Mesodermal cell (in vitro differentiated cells): ENCODE measurements around the gene FAM177B.
"Not testable (repeated sequence)": the region's sequence is repeated elsewhere in the genome, so short reads cannot be mapped to it uniquely, and the experiment has no call there.

Experiments
- H3K27ac ChIP-seq: 2 replicates; pipeline ENCODE4 v1.7.0; 2013; ENCODE audit warnings: mild to moderate bottlenecking, low read depth, low read length, moderate library complexity; ENCODE audit not compliant: severe bottlenecking
- H3K36me3 ChIP-seq: 2 replicates; pipeline ENCODE4 v1.7.1; 2013; ENCODE audit warnings: mild to moderate bottlenecking, low read length, moderate library complexity; ENCODE audit not compliant: control insufficient read depth, insufficient read depth
- H3K4me1 ChIP-seq: one replicate; pipeline ENCODE4 v1.7.1; 2013; ENCODE audit warnings: mild to moderate bottlenecking, low read length; ENCODE audit not compliant: insufficient read depth, control insufficient read depth, poor library complexity, severe bottlenecking
- H3K4me3 ChIP-seq: 2 replicates; pipeline ENCODE4 v1.7.0; 2013; ENCODE audit warnings: low read length, control low read depth, mild to moderate bottlenecking; ENCODE audit not compliant: insufficient read depth, poor library complexity, severe bottlenecking; ENCODE audit errors: extremely low read depth
- H3K9me3 ChIP-seq: 2 replicates; pipeline ENCODE4 v1.7.1; 2013; ENCODE audit warnings: mild to moderate bottlenecking, low read length, moderate library complexity; ENCODE audit not compliant: control insufficient read depth
- WGBS, 2 experiments: methylation state at CpG; one replicate each; pipeline ENCODE4 v1.1.5; 2013; ENCODE audit warnings: missing lambda C conversion rate in 2 of 2; ENCODE audit not compliant: insufficient coverage in 2 of 2; 5-methylcytosine and 5-hydroxymethylcytosine counted together

FAM177B gene

DNA sequence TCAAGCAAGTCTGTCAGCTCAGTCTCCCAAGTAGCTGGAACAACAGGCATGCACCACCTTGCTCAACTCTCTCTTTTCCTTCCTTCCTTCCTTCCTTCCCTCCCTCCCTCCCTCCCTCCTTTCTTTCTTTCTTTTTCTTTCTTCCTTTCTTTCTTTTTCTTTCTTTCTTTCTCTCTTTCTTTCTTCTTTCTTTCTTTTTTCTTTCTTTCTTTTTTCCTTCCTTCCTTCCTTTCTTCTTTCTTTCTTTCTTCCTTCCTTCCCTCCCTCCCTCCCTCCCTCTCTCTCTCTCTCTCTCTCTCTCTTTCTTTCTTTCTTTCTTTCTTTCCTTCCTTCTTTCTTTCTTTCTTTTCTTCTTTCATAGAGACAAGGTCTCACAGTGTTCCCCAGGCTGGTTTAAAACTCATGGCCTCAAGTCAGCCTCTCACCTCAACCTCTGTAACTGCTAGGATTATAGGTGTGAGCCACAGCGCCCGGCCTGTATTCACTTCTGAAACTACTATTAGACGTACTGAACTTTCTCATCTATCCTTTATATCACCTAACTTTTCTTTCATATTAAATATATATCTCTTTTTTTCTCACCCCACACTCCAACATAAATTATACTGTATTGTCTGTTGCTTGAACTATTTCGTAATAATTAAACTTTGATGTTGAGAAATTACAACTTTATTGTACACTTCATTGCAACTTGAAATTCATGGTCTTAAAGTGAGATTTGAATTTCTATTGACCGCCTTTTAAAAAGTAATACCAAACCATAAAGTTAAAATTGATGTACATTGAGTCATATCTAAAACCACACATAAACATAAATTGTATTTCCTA lies 4.8 kb downstream of the FAM177B start:
- H3K36me3 ChIP-seq, H3K4me3 ChIP-seq, H3K4me1 ChIP-seq, H3K9me3 ChIP-seq, H3K27ac ChIP-seq: not testable (repeated sequence)
- 86% methylated on average over 3 of the region's 5 CpGs; no CpG with 5 or more reads in 1 of the 2 experiments for WGBS, 2 experiments

DNA sequence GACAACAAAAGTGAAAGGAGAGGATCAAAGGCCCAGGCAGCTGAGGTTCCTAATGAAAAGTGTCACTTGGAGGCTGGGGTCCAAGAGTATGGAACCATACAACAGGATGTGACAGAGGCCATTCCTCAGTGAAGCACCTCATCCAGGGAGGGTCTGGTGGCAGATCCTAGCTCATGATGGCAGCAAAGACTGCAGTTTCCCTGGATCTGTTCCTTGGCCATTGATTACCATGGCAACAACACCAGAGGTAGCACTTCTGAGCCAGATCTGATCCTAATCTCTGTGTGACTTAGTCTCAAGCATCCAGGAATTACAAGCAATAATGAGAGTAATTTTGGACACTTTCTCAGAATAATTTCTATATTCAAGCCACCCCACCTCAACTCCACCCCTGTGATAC lies 12.9 kb downstream of the FAM177B start:
- no peaks in the 10 kb centered on the region for H3K36me3 ChIP-seq
- no peak overlapping the region for H3K4me3 ChIP-seq
- H3K4me1 ChIP-seq: no peaks in the 10 kb centered on the region
- H3K9me3 ChIP-seq: no peaks in the 10 kb centered on the region
- H3K27ac ChIP-seq: no peak overlapping the region

DNA sequence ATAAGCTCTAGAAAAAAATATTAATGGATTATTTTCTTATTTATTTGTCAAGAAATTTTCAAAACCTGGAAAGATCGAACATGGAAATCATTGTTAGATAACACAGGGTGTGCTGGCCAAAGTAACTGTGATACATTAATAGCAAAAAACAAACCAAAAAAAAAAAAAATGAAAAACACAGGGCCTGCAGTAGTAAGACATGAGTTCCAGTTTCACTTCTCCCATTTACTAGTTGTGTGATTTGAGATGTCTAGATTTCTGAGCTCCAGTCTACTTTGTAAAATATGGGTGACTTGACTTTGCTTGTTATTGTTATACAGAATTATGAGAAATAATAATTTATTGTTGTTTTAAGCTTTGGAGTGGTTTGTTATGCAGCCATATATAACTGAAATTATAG lies 13.6 kb downstream of the FAM177B start:
- Histone ChIP-seq H3K27ac (no peak overlapping the region), H3K9me3 (no peaks in the 10 kb centered on the region), H3K4me1 (no peaks in the 10 kb centered on the region), H3K36me3 (no peaks in the 10 kb centered on the region), H3K4me3 (no peak overlapping the region)
- no CpG with 5 or more reads among the region's 1 CpG for WGBS, 2 experiments

DNA sequence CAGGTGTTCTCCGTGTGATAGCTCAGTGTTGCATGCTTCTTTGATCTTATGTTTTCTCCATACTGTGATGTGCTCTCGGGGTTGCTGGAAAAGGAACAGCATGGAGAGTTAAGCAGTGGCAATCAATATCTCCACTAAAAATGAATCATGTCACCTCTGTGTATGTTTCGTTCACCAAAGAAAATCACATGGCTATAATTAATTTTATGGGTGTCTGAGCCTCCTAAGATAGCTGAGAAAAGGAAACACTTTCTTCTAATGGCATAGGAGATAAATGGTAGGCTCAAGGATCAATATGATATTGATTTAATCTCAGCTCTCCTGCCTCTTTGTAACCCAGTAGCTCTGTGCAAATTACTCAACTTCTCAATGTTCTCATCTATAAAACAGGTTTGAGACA lies 14.3 kb downstream of the FAM177B start:
- WGBS, 2 experiments: 100% methylated on average over 1 of the region's 3 CpGs; no CpG with 5 or more reads in 1 of the 2 experiments
- no peaks in the 10 kb centered on the region for H3K9me3 ChIP-seq
- H3K4me3 ChIP-seq: no peak overlapping the region
- H3K36me3 ChIP-seq: no peaks in the 10 kb centered on the region
- no peaks in the 10 kb centered on the region for H3K4me1 ChIP-seq
- H3K27ac ChIP-seq: no peak overlapping the region

DNA sequence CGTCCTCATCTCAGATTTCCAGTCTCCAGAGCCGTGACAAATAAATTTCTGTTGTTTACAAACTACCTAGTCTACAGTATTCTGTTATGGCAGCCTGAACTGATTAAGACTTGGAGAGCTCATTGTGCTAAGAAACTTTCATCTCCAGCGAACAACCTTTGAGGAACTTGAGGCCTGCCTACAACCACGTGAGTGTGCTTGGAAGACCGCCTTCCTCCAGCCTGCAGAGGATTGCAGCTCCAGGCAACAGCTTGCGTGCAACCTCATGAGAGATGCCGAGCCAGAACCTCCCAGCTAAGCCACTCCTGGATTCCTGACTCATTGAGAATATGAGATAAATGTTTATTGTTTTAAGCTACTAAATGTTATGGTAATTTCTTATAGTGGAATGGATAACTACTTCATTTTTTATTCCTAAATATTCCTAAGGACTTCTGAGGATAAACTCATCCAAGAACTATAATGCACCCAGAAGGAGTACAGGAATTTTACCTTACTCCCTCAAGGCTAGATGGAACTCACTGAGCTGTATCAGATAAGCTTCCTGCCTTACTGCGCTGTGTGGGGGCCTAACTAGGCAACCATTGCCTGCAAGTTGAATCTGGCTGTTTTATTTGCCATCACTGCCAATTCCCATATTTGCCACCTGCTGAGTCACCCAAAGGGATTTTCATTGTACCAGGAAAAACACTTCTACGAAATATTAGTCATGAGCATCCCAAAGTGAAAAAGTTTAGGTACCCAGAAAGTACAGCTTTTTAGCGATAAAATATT lies 17.6 kb downstream of the FAM177B start:
- no peaks in the 10 kb centered on the region for H3K4me1 ChIP-seq
- no peak overlapping the region for H3K27ac ChIP-seq
- 92 to 98% methylated on average over 6 to 7 of the region's 10 CpGs for WGBS, 2 experiments
- no peaks in the 10 kb centered on the region for H3K36me3 ChIP-seq
- H3K9me3 ChIP-seq: no peaks in the 10 kb centered on the region
- H3K4me3 ChIP-seq: no peak overlapping the region

DNA sequence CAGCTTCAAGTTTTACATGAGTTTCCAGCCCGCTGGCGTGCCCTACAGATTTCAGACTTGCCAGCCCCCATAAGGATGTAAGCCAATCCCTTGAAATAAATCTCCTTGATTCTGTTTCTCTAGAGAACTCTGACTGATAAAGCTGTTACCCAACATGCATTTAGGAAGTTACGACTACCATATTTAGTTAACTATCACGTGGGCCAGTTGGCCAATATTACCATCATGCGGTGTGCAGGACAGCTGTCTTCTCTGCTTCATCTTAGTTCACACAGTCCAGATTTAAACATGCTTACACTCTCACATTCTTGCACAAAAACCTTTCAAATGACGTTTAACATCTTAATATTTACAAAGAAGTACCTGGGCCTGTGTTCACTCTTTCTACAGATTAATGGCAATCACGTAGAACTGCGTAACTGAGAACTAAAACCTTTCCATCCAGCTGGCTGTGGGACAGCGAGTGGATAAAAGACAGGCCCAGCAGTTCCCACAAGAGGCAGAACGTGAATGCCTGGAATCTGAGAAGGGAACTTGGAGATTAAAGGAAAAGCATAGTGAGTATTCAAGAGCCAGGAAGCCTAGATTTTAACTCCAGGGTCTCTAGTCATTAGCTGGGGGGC lies 20.8 kb downstream of the FAM177B start:
- Histone ChIP-seq H3K4me1 (no peaks in the 10 kb centered on the region), H3K36me3 (no peaks in the 10 kb centered on the region), H3K9me3 (no peaks in the 10 kb centered on the region), H3K4me3 (no peak overlapping the region), H3K27ac (no peak overlapping the region)
- WGBS, 2 experiments: 76 to 83% methylated on average over 7 to 10 of the region's 10 CpGs

DNA sequence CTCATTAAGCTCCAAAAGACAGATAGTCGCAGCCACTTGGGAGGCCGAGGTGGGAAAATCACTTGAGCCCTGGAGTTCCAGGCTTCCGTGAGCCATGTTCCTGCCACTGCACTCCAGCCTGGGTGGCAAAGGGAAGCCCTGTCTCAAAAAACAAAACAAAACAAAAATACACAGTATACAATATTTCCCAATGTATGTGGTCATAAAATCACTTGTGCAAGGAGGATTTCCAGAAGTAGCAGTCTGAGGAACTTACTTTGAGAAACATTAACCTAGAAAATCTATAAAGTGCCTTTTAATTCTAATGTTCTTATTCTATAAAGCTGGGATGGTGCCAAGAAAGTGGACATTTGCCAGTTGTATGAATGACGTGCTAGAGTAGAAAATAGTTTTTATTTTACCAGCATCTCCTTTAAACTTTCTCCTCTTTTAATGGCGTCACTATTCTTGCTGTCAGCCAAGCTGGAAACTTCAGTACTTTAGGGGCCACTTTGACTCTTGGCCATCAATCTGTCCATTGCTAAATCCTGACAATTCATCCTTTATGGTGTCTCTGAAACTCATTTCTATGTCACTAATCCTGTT lies 22.5 kb downstream of the FAM177B start:
- no peak overlapping the region for H3K4me3 ChIP-seq
- no peaks in the 10 kb centered on the region for H3K36me3 ChIP-seq
- 93 to 94% methylated on average over 4 of the region's 5 CpGs for WGBS, 2 experiments
- no peaks in the 10 kb centered on the region for H3K4me1 ChIP-seq
- H3K9me3 ChIP-seq: no peaks in the 10 kb centered on the region
- no peak overlapping the region for H3K27ac ChIP-seq

DNA sequence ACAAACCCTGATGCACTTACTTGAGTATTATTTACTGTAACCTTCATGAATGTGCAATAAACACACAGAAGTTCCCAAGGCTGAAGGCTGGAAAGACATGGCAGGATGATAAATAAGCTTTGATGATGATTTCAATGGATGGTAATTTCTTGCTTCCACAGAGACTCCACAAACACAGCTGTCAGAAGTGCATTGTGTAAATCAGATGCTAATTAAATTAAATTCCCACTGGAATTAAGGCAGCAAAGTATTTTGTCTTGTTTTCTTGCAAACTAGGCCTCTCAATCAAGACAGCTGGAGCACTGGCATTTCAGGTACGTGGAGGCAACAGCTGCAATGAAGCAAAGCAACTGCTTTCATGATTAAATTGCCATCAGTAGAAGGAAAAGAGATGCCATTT lies 24.1 kb downstream of the FAM177B start:
- no peaks in the 10 kb centered on the region for H3K9me3 ChIP-seq
- no peak overlapping the region for H3K4me3 ChIP-seq
- no peaks in the 10 kb centered on the region for H3K36me3 ChIP-seq
- H3K27ac ChIP-seq: no peak overlapping the region
- WGBS, 2 experiments: 86% methylated on average over 1 of the region's 1 CpG; no CpG with 5 or more reads in 1 of the 2 experiments
- no peaks in the 10 kb centered on the region for H3K4me1 ChIP-seq

DNA sequence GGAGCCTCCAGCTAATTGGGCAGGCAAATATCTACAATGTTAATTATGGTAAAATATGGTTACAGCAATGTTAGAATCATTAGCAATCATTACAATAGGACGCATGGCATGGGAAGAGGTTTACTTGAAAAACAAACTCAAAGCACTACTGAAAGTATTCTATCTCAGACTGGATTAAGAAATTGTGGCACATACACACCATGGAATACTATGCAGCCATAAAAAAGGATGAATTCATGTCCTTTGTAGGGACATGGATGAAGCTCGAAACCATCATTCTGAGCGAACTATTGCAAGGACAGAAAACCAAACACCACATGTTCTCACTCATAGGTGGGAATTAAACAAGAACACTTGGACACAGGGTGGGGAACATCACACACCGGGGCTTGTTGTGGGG lies 25.2 kb downstream of the FAM177B start:
- H3K4me1 ChIP-seq, H3K36me3 ChIP-seq, H3K9me3 ChIP-seq, H3K4me3 ChIP-seq, H3K27ac ChIP-seq: not testable (repeated sequence)
- no CpG with 5 or more reads among the region's 4 CpGs for WGBS, 2 experiments

DNA sequence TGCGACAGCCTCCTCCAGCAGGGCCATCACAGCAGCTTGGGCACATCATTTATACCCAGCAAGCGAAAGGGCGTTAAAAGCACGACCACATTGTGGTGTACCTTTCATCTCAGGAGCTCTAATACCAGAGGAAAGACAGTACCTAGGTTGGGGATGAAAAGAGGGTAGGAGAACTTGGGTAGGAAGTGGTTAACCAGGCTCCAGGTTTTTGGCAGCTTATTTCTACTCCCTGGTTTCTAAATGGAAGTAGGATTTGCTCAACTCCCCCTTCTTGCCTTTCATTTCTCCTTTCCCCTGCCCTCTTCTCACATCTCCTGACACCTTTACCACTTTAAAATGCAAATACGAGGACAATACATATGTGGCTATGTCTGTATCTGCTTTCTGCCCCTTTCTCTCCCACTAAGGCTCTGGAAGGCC lies 30.2 kb downstream of the FAM177B start:
- H3K4me1 ChIP-seq: no peaks in the 10 kb centered on the region
- no peaks in the 10 kb centered on the region for H3K36me3 ChIP-seq
- peaks cover 14% of the 10 kb centered on the region for H3K9me3 ChIP-seq
- H3K4me3 ChIP-seq: no peak overlapping the region
- H3K27ac ChIP-seq: no peak overlapping the region
- WGBS, 2 experiments: 77 to 100% methylated on average over 4 to 5 of the region's 5 CpGs
